Bronchial epithelial cell (primary cell): Measurements from ENCODE around the gene SAFB2. TPM values are rescaled to one million over a fixed set of nuclear protein-coding genes. Genes with fewer than 3 reads are reported as not detected.
A peak's percentile ranks its signal among the peaks of the same experiment; 100 is the strongest.
"Not testable (repeated sequence)": the region's sequence is repeated elsewhere in the genome, so short reads cannot be mapped to it uniquely, and the experiment has no call there.

Experiments
- DNase-seq: peaks from one replicate; pipeline ENCODE4 v3.0.0-alpha.2; 2010; ENCODE audit warnings: low read depth
- FAIRE-seq: peaks from 2 replicates; lab custom pipeline; 2011; peaks lifted over from hg19 to GRCh38; lab: Jason Lieb, UNC
- H3K27me3 ChIP-seq: 2 replicates; pipeline ENCODE4 v1.5.1; 2011; ENCODE audit warnings: low read length; ENCODE audit not compliant: control insufficient read depth, insufficient read depth
- H3K36me3 ChIP-seq: 2 replicates; pipeline ENCODE4 v1.5.1; 2011; ENCODE audit warnings: low read length; ENCODE audit not compliant: control insufficient read depth, insufficient read depth
- H3K4me3 ChIP-seq: 2 replicates; pipeline ENCODE4 v1.5.1; 2011; ENCODE audit warnings: mild to moderate bottlenecking, low read depth, low read length, control low read depth
- CTCF ChIP-seq: IDR thresholded peaks from 2 replicates; pipeline ENCODE4 v1.5.1; 2011; ENCODE audit warnings: mild to moderate bottlenecking, moderate library complexity, low read length, control low read depth, inconsistent platforms; ENCODE audit not compliant: insufficient read depth, severe bottlenecking
- total RNA-seq: library from RNA; depleted of rRNA; stranded (reverse); fragments of >200 nt; gene quantifications from 2 replicates; pipeline ENCODE4 v1.2.1, GENCODE V29; 2014

SAFB2 gene
- total RNA-seq, 1 donor from 2014 or later, result 24.0 TPM

- Histone ChIP-seq H3K4me3 (no peak overlapping the region), H3K27me3 (no peaks in the 10 kb centered on the region), H3K36me3 (peaks cover 27% of the 10 kb centered on the region)
- no peak for TF ChIP-seq CTCF
- DNase-seq (no peak), FAIRE-seq (peak; percentile 72)
These were observed 9.4 kb downstream of the SAFB2 start for GRCh38 chr19:5612891-5613865.

GRCh38 chr19:5609881-5610448 is 12.6 kb downstream of the SAFB2 start:
- Histone ChIP-seq H3K4me3 (no peak overlapping the region), H3K36me3 (peaks cover 25% of the 10 kb centered on the region), H3K27me3 (no peaks in the 10 kb centered on the region)
- DNase-seq, result no peak
- TF ChIP-seq CTCF, result no peak
- no peak for FAIRE-seq

GRCh38 chr19:5608766-5609165 is 13.8 kb downstream of the SAFB2 start:
- peaks cover 27% of the 10 kb centered on the region for H3K36me3 ChIP-seq
- H3K27me3 ChIP-seq, H3K4me3 ChIP-seq, DNase-seq, FAIRE-seq: not testable (repeated sequence)

- Histone ChIP-seq H3K4me3 (no peak overlapping the region), H3K36me3 (peaks cover 24% of the 10 kb centered on the region), H3K27me3 (no peaks in the 10 kb centered on the region)
- no peak for TF ChIP-seq CTCF
- FAIRE-seq (no peak), DNase-seq (no peak)
These were observed 14.3 kb downstream of the SAFB2 start for GRCh38 chr19:5608291-5608690.

GRCh38 chr19:5607318-5608275 is 15.0 kb downstream of the SAFB2 start:
- Histone ChIP-seq H3K27me3 (no peaks in the 10 kb centered on the region), H3K36me3 (peaks cover 20% of the 10 kb centered on the region), H3K4me3 (no peak overlapping the region)
- TF ChIP-seq CTCF, result no peak
- DNase-seq (no peak), FAIRE-seq (peak; percentile 62)
